Activated CD8-positive, alpha-beta memory T cell treated with anti-CD3 and anti-CD28 coated beads for 48 hours (primary cell): Measurements from ENCODE around the gene MEIS3.

Source experiments
- DNase-seq, 3 experiments: peaks; one replicate each; pipeline ENCODE4 v3.0.0-alpha.2; 2020; ENCODE audit warnings: low read depth in 2 of 3, low spot score in 2 of 3

The MEIS3 gene

GRCh38 chr19:47435883-47436417 is 16.6 kb upstream of the MEIS3 start:
- no peak for DNase-seq

- no peak for DNase-seq
Measured at GRCh38 chr19:47435196-47435595, 15.9 kb upstream of the MEIS3 start.

- no peak for DNase-seq
Measured at GRCh38 chr19:47434088-47434487, 14.8 kb upstream of the MEIS3 start.

- no peak for DNase-seq
Measured at GRCh38 chr19:47433121-47433520, 13.8 kb upstream of the MEIS3 start.

GRCh38 chr19:47432499-47432898 is 13.2 kb upstream of the MEIS3 start:
- no peak for DNase-seq

GRCh38 chr19:47432091-47432490 is 12.8 kb upstream of the MEIS3 start:
- no peak for DNase-seq

GRCh38 chr19:47430041-47430802 is 10.9 kb upstream of the MEIS3 start:
- DNase-seq, result no peak

- no peak for DNase-seq
Measured at GRCh38 chr19:47429140-47429793, 9.9 kb upstream of the MEIS3 start.

GRCh38 chr19:47428177-47428894 is 9.0 kb upstream of the MEIS3 start:
- DNase-seq, result peak; percentile 58 to 75 (median 64)

- DNase-seq, result peak in 2 of 3 experiments; percentile 32 to 64
Measured at GRCh38 chr19:47427241-47428176, 8.2 kb upstream of the MEIS3 start.

- DNase-seq, result no peak
Measured at GRCh38 chr19:47423203-47423882, 4.0 kb upstream of the MEIS3 start.

GRCh38 chr19:47422417-47423163 is 3.3 kb upstream of the MEIS3 start:
- DNase-seq, result no peak

GRCh38 chr19:47421844-47422395 is 2.6 kb upstream of the MEIS3 start:
- no peak for DNase-seq

GRCh38 chr19:47421244-47421786 is 2.0 kb upstream of the MEIS3 start:
- DNase-seq, result no peak

GRCh38 chr19:47419789-47420188 is 462 bp upstream of the MEIS3 start:
- DNase-seq, result no peak

- no peak for DNase-seq
Measured at GRCh38 chr19:47418692-47419029, 666 bp downstream of the MEIS3 start.

GRCh38 chr19:47417746-47418691 is 1.3 kb downstream of the MEIS3 start:
- DNase-seq, result no peak
